ENCODE data around the gene COPZ1.
"Not testable (repeated sequence)": the region's sequence is repeated elsewhere in the genome, so short reads cannot be mapped to it uniquely, and the experiment has no call there.

COPZ1 gene

GRCh38 chr12:54324617-54325441 lies at the start of gene COPZ1:
COPZ1 (plus strand) TSS chr12:54325131; CDS start chr12:54325164, 33 bp downstream.
- DNase-seq (ENCODE audit: low read depth in 2 of 2, low spot score in 1 of 2): peak; percentile 80 to 89

- no peak for DNase-seq (ENCODE audit: low read depth in 2 of 2, low spot score in 1 of 2)
Measured at GRCh38 chr12:54276368-54276767, 48.6 kb upstream of the COPZ1 start.

GRCh38 chr12:54277823-54278276 lies 47.1 kb upstream of the COPZ1 start:
- DNase-seq (ENCODE audit: low read depth in 2 of 2, low spot score in 1 of 2): no peak

- DNase-seq (ENCODE audit: low read depth in 2 of 2, low spot score in 1 of 2): no peak
Measured at GRCh38 chr12:54279227-54279631, 45.7 kb upstream of the COPZ1 start.

GRCh38 chr12:54279632-54280467 lies 45.1 kb upstream of the COPZ1 start, which contains the start of gene CBX5:
CBX5 (minus strand) TSS chr12:54280122; CDS start chr12:54257650, 22,472 bp downstream.
- DNase-seq (ENCODE audit: low read depth in 2 of 2, low spot score in 1 of 2): peak; percentile 99

GRCh38 chr12:54280468-54281260 lies 44.3 kb upstream of the COPZ1 start, which contains the start of gene HNRNPA1:
HNRNPA1 (plus strand) TSS chr12:54280726; CDS start chr12:54280808, 82 bp downstream.
- DNase-seq (ENCODE audit: low read depth in 2 of 2, low spot score in 1 of 2): peak; percentile 87 to 92

- not testable (repeated sequence) for DNase-seq (ENCODE audit: low read depth in 2 of 2, low spot score in 1 of 2)
Measured at GRCh38 chr12:54281261-54281638, 43.7 kb upstream of the COPZ1 start.

- not testable (repeated sequence) for DNase-seq (ENCODE audit: low read depth in 2 of 2, low spot score in 1 of 2)
Measured at GRCh38 chr12:54281694-54282093, 43.2 kb upstream of the COPZ1 start.

- DNase-seq (ENCODE audit: low read depth in 2 of 2, low spot score in 1 of 2): no peak
Measured at GRCh38 chr12:54282949-54283593, 41.9 kb upstream of the COPZ1 start.

GRCh38 chr12:54284070-54284780 lies 40.7 kb upstream of the COPZ1 start:
- not testable (repeated sequence) for DNase-seq (ENCODE audit: low read depth in 2 of 2, low spot score in 1 of 2)

GRCh38 chr12:54285150-54286041 lies 39.5 kb upstream of the COPZ1 start:
- DNase-seq (ENCODE audit: low read depth in 2 of 2, low spot score in 1 of 2): no peak

- DNase-seq (ENCODE audit: low read depth in 2 of 2, low spot score in 1 of 2): no peak
Measured at GRCh38 chr12:54286042-54287030, 38.6 kb upstream of the COPZ1 start.

GRCh38 chr12:54287261-54288157 lies 37.4 kb upstream of the COPZ1 start:
- no peak for DNase-seq (ENCODE audit: low read depth in 2 of 2, low spot score in 1 of 2)

GRCh38 chr12:54292083-54292930 lies 32.6 kb upstream of the COPZ1 start:
- DNase-seq (ENCODE audit: low read depth in 2 of 2, low spot score in 1 of 2): no peak

- DNase-seq (ENCODE audit: low read depth in 2 of 2, low spot score in 1 of 2): no peak
Measured at GRCh38 chr12:54292931-54293241, 32.0 kb upstream of the COPZ1 start.
